PFSK-1 (cell line): Measurements from ENCODE around the gene CPXM1.

Experiments used
- FOXP2 ChIP-seq: optimal IDR thresholded peaks from 2 replicates; pipeline ENCODE3; 2011; ENCODE audit warnings: borderline replicate concordance, control low read depth, inconsistent platforms; ENCODE audit not compliant: insufficient read depth; ENCODE audit errors: extremely low read length, extremely low read depth
- POLR2AphosphoS5 ChIP-seq: IDR thresholded peaks from 2 replicates; pipeline ENCODE4 v1.6.1; 2012; ENCODE audit warnings: low read depth, mild to moderate bottlenecking, control low read depth, low read length, moderate library complexity
- SIN3A ChIP-seq: IDR thresholded peaks from 2 replicates; pipeline ENCODE4 v1.6.1; 2012; ENCODE audit warnings: mild to moderate bottlenecking, low read length, moderate library complexity, borderline replicate concordance; ENCODE audit not compliant: insufficient read depth
- TAF1 ChIP-seq: IDR thresholded peaks from 2 replicates; pipeline ENCODE4 v1.6.1; 2012; ENCODE audit warnings: low read length, control low read depth, borderline replicate concordance; ENCODE audit not compliant: insufficient read depth
- TF ChIP-seq, protein P1 (sequence below), 2 experiments: IDR thresholded peaks; 2 replicates each; pipeline versions ENCODE4 v1.6.1 to v1.8.0; 2011 to 2012; ENCODE audit warnings: low read depth in 2 of 2, low read length in 2 of 2, control low read depth in 1 of 2, inconsistent platforms in 1 of 2, mild to moderate bottlenecking in 1 of 2, moderate library complexity in 1 of 2; ENCODE audit not compliant: insufficient read depth in 1 of 2

CPXM1 gene

DNA sequence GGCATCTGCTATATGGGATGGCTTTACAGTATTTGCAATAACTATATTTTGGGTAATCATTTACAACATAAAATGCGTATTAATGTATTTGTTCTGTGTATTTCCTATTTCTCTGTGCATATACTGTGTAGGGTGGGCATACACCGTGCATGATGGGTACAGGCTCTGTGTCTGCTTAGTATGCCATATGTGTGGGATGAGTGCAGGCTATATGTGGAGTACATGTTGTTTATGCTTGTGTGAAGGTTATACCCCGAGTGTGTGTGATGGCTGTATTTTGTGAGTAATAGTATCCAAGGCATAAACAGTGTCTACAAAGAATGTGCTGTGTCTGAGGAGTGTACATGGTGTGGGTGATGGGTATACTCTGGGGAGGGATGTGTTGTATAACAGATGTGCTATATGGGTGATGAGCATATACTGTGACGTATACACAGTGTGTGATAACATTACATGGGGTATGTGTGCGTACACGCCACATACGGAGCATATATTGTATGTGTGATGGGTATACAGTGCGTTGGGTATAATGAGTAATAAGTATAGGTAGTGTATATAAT is 52.7 kb downstream of the CPXM1 start:
- TF ChIP-seq TAF1 = no peak
- TF ChIP-seq FOXP2 = no peak
- TF ChIP-seq, protein P1, sequence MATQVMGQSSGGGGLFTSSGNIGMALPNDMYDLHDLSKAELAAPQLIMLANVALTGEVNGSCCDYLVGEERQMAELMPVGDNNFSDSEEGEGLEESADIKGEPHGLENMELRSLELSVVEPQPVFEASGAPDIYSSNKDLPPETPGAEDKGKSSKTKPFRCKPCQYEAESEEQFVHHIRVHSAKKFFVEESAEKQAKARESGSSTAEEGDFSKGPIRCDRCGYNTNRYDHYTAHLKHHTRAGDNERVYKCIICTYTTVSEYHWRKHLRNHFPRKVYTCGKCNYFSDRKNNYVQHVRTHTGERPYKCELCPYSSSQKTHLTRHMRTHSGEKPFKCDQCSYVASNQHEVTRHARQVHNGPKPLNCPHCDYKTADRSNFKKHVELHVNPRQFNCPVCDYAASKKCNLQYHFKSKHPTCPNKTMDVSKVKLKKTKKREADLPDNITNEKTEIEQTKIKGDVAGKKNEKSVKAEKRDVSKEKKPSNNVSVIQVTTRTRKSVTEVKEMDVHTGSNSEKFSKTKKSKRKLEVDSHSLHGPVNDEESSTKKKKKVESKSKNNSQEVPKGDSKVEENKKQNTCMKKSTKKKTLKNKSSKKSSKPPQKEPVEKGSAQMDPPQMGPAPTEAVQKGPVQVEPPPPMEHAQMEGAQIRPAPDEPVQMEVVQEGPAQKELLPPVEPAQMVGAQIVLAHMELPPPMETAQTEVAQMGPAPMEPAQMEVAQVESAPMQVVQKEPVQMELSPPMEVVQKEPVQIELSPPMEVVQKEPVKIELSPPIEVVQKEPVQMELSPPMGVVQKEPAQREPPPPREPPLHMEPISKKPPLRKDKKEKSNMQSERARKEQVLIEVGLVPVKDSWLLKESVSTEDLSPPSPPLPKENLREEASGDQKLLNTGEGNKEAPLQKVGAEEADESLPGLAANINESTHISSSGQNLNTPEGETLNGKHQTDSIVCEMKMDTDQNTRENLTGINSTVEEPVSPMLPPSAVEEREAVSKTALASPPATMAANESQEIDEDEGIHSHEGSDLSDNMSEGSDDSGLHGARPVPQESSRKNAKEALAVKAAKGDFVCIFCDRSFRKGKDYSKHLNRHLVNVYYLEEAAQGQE (IDR thresholded peaks at IDR 0.05; ENCODE audit: insufficient read depth in 1 of 2, low read depth in 2 of 2, low read length in 2 of 2) = no peak
- TF ChIP-seq POLR2AphosphoS5 = no peak
- no peak for TF ChIP-seq SIN3A

DNA sequence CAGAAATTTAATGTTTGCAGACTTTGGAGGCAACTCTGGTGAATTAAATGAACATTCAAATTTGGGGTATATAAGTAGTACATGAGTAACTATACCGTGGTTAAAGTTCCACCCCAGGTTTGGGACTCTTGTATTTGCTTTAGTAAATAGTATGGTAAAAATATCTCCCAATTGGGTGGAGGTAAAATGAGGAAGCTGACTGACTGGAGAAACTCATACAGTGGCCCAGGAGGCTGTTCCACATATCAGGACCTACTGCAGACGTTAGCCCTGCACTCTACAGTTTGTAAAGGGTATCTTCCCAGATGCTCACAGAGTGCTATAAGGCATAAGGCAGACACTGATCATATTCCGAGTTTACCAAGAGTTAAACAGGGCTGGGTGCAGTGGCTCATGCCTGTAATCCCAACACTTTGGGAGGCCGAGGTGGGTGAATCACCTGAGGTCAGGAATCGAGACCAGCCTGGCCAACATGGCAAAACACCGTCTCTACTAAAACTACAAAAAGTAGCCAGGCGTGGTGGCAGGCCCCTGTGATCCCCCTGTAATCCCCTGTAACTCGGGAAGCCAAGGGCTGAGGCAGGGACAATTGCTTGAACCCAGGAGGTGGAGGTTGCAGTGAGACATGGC is 53.7 kb downstream of the CPXM1 start:
- TF ChIP-seq TAF1 = no peak
- TF ChIP-seq, protein P1 (IDR thresholded peaks at IDR 0.05; ENCODE audit: insufficient read depth in 1 of 2, low read depth in 2 of 2, low read length in 2 of 2) = no peak
- TF ChIP-seq SIN3A = no peak
- no peak for TF ChIP-seq POLR2AphosphoS5
- no peak for TF ChIP-seq FOXP2

DNA sequence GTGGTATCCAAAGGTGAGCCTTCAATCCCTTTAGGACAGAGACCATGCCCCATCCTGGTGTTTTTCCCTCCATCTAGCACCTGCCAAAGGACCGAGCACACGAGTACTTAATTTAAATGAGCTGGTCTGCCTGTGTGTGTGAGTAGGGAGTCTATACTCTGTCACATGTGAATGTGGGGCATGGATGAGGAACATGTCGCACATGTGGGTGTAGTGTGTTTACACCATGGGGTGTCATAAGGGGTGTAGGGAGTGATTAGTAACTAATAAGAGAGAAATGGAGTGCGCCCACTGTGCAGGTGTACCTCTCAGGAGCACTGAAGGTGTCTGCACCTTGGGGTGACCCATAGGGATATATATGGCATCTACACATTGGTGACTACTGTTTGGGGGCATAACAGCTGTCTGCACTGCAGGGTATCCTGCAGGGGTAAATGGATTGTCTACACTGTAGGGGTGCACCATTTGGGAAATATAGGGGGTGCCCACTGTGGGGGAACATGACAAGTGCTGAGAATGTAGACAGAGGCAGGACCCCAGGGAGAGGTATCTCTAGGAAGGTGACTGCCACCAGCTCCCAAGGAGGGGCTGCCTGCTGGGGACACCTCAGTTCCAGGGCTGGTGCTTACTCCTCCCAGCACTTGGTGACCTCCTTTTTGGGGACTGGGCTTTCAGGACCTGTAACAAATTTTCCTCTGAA is 54.3 kb downstream of the CPXM1 start:
- TF ChIP-seq FOXP2 (no peak), SIN3A (no peak), TAF1 (no peak), POLR2AphosphoS5 (no peak)
- TF ChIP-seq, protein P1 (IDR thresholded peaks at IDR 0.05; ENCODE audit: insufficient read depth in 1 of 2, low read depth in 2 of 2, low read length in 2 of 2) = no peak

DNA sequence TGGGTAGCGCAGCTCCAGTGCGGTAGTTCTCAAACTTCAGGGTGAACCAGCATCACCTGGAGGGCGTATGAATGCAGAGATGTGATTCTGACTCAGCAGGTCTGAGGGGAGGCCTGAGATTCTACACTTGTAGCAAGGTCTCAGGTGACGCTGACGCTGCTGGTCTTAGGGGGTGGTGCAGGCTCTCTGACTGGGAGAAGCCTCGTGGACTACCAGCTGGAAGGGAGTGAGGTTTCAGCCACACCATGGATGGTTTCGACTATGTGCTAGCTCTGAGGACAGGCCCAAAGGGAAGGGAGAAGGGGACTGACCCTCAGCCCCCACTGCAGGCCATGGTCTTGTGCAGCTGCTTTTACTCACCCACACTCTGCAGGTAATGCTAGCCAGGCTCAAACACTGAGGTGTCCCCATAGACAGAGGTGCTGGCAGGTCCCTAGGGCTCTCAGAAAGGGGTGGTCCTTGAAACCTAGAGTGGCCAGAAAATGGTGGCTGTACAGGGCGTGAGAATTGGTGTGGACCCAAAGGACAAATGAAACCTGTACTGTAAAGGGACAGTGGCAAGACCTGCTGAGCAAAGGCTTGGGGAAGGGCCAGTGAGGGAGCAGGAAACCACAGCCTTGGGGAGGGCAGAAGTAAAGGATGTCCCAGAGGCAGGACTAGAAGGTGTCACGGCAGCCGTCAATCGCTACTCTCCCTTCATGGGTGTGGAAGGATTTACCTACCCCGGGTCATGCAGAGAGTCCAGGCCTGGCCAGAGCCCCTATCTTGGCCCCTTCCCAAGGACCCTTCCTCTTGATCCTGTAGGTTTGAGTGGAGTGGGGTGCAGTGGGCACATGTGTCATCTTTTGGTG is 55.1 kb downstream of the CPXM1 start:
- TF ChIP-seq TAF1 (no peak), SIN3A (no peak)
